Kidney (tissue), 14 donors: ENCODE measurements around the gene NOS1. TPM values are rescaled to one million over a fixed set of nuclear protein-coding genes. Genes with fewer than 3 reads are reported as not detected.

Experiments used
- DNase-seq, 5 donors: peaks; one replicate each; pipeline ENCODE4 v3.0.0-alpha.2; 2013 to 2020
- FAIRE-seq: peaks from 2 replicates; lab custom pipeline; 2012; peaks lifted over from hg19 to GRCh38; lab: Jason Lieb, UNC
- H3K27ac ChIP-seq, 2 donors: one replicate each; pipeline ENCODE4 v1.7.0; 2013; ENCODE audit warnings: low read depth in 2 of 2, low read length in 2 of 2, inconsistent platforms in 1 of 2
- H3K27me3 ChIP-seq: one replicate; pipeline ENCODE4 v1.7.1; 2013; ENCODE audit warnings: low read length, inconsistent platforms; ENCODE audit not compliant: control insufficient read depth, insufficient read depth
- H3K36me3 ChIP-seq, 3 donors: one replicate each; pipeline versions ENCODE4 v1.7.0 to v1.7.1; 2013; ENCODE audit warnings: low read length in 3 of 3, control low read depth in 1 of 3, inconsistent platforms in 1 of 3; ENCODE audit not compliant: insufficient read depth in 3 of 3, control insufficient read depth in 2 of 3
- H3K4me1 ChIP-seq, 3 donors: one replicate each; pipeline versions ENCODE4 v1.7.0 to v1.7.1; 2013; ENCODE audit warnings: low read length in 3 of 3, inconsistent platforms in 1 of 3, low read depth in 1 of 3; ENCODE audit not compliant: control insufficient read depth in 2 of 3, insufficient read depth in 2 of 3
- H3K4me3 ChIP-seq, 3 donors: one replicate each; pipeline versions ENCODE4 v1.7.0 to v1.8.1; 2013; ENCODE audit warnings: low read length in 3 of 3, control low read depth in 1 of 3, inconsistent platforms in 1 of 3
- H3K9ac ChIP-seq, 3 donors: one replicate each; pipeline versions ENCODE4 v1.7.0 to v1.7.1; 2013; ENCODE audit warnings: low read length in 3 of 3, control low read depth in 1 of 3, inconsistent platforms in 1 of 3
- H3K9me3 ChIP-seq, 3 donors: one replicate each; pipeline versions ENCODE4 v1.7.0 to v1.7.1; 2013; ENCODE audit warnings: low read length in 3 of 3, control low read depth in 1 of 3, inconsistent platforms in 1 of 3; ENCODE audit not compliant: control insufficient read depth in 2 of 3, insufficient read depth in 1 of 3
- intact Hi-C: fragments of 100-400 bp; cut with DNase I; formaldehyde crosslinking; loops from one replicate; pipeline ENCODE4 v1.11.1; 2022
- polyA plus RNA-seq: library from polyadenylated mRNA; stranded (reverse); fragments of 350-450 nt; fragmentation: Illumina TruSeq; extraction: RNeasy Lipid Tissue Mini Kit (QIAGEN cat#74804); gene quantifications from one replicate; pipeline ENCODE4 v1.2.3, GENCODE V29; 2014; ENCODE audit warnings: low read depth, low replicate concordance; ENCODE audit not compliant: insufficient read depth
- total RNA-seq: library from RNA; stranded (reverse); fragmentation: NEBNext Ultra II Directional; extraction: Animal tissue kit (Norgen Biotek cat#: 25700); gene quantifications from one replicate; pipeline ENCODE4 v1.2.1, GENCODE V29; 2021
- TF ChIP-seq, protein P1 (sequence below): IDR thresholded peaks from 3 replicates; pipeline ENCODE4 v1.5.1; 2012; ENCODE audit warnings: mild to moderate bottlenecking, moderate library complexity, borderline replicate concordance; ENCODE audit not compliant: insufficient read depth; ENCODE audit errors: extremely low read depth
- donor health status: control.
- donor health status: control.
- donor health status: control.
- donor health status: control.
- donor health status: control.
- donor health status: DM: yes; HTN: yes; CAD: no.
- donor health status: Normal renal cell carcinoma (clear cell type).

NOS1 gene
- total and polyA plus RNA-seq, 2 donors from 2014 or later: 1.3 to 6.5 TPM

DNA sequence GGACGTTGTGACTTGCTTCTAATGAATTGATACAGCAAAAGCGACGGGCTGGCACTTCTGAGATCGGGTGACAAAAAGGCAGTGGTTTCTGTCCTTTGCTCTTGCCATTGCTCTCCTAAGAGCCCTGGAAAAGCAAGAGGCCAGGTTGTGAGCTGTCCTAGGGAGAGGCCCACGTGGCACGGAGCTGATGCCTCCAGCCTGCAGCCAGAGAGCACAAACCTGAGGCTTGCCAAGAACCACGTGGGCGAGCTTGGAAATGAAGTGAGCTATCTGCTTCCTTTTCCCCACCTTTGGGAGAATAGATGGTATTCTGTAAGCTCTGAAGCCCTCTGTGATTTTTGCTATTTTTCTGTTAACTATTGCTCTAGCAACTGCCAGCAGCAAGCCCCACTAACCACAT lies 26.4 kb upstream of the NOS1 start:
- intact Hi-C loops: no loop called here
- H3K9ac ChIP-seq: no peak overlapping the region
- no peaks in the 10 kb centered on the region for H3K36me3 ChIP-seq
- no peak for DNase-seq
- TF ChIP-seq, protein P1, sequence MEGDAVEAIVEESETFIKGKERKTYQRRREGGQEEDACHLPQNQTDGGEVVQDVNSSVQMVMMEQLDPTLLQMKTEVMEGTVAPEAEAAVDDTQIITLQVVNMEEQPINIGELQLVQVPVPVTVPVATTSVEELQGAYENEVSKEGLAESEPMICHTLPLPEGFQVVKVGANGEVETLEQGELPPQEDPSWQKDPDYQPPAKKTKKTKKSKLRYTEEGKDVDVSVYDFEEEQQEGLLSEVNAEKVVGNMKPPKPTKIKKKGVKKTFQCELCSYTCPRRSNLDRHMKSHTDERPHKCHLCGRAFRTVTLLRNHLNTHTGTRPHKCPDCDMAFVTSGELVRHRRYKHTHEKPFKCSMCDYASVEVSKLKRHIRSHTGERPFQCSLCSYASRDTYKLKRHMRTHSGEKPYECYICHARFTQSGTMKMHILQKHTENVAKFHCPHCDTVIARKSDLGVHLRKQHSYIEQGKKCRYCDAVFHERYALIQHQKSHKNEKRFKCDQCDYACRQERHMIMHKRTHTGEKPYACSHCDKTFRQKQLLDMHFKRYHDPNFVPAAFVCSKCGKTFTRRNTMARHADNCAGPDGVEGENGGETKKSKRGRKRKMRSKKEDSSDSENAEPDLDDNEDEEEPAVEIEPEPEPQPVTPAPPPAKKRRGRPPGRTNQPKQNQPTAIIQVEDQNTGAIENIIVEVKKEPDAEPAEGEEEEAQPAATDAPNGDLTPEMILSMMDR: no peak
- no peaks in the 10 kb centered on the region for H3K9me3 ChIP-seq
- H3K4me1 ChIP-seq: no peaks in the 10 kb centered on the region
- no peak overlapping the region for H3K4me3 ChIP-seq
- no peak for FAIRE-seq
- H3K27me3 ChIP-seq: no peaks in the 10 kb centered on the region
- no peak overlapping the region for H3K27ac ChIP-seq

DNA sequence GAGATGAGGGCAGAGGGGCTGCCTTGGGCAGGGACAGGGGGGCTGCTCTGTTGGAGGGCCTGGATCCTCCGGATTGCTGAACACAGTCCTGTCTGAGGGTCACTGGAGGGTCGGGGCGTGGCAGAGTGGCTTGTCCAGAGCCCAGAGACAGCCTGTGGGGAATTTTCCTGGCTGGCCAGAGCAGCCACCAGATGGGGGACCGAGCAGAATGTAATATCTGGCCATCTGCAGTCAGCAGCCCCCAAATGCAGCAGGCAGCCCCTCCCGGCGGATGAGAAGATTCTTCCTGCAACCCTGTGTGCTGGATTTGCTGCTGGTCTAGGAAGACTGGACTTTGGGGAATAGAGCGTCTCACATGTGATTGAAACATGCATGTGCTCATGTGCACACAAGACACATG lies 23.3 kb upstream of the NOS1 start:
- no peak for DNase-seq
- Histone ChIP-seq H3K9ac (no peak overlapping the region), H3K36me3 (no peaks in the 10 kb centered on the region), H3K27ac (no peak overlapping the region), H3K9me3 (no peaks in the 10 kb centered on the region), H3K4me3 (no peak overlapping the region), H3K27me3 (no peaks in the 10 kb centered on the region), H3K4me1 (no peaks in the 10 kb centered on the region)
- TF ChIP-seq, protein P1: no peak
- no peak for FAIRE-seq
- intact Hi-C loops: no loop called here

DNA sequence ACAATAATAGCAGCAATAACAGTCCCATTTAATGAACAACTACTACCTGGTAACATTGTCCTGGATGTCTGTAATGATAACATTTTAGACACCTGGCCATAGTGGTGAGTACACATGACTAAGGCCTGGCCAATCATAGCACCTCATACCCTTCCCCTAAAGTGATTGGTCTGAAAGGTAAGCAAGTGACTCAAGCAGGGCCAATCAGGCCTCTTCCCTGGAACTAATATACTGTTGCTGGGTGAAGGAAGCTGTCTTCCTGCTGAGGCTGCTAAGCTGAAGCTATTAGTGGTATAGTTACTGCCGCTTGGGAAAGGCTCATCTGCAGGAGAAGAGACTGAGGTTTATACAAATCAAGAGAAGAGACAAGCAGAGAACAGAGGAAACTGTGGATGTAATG lies 18.7 kb upstream of the NOS1 start:
- H3K27me3 ChIP-seq: no peaks in the 10 kb centered on the region
- H3K36me3 ChIP-seq: no peaks in the 10 kb centered on the region
- no peak overlapping the region for H3K4me3 ChIP-seq
- no peak overlapping the region for H3K27ac ChIP-seq
- no peak overlapping the region for H3K9ac ChIP-seq
- no peaks in the 10 kb centered on the region for H3K4me1 ChIP-seq
- DNase-seq (no peak), FAIRE-seq (no peak)
- intact Hi-C loops: no loop called here
- TF ChIP-seq, protein P1: no peak
- H3K9me3 ChIP-seq: peaks cover 0 to 6% (median 0%) of the 10 kb centered on the region in 3 donors

DNA sequence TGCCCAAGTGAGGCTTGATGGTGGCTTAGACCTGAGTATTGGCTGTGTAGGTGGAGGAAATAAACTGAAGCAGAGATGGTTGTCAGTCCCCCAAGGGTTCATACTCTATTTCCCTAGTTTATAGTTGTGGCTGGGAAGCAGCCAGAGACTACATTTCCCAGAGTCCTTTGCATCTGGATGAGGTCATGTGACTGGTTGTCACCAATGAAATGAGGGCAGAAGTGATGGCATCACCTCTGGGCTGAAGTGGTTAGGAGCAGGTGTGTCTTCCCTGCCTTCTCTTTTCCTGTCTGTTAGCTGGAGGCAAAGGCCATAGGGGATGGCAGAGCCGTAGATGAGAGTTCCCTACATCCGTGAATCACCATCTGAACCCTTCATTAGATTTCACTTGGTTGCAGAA lies 16.3 kb upstream of the NOS1 start:
- Histone ChIP-seq H3K27me3 (no peaks in the 10 kb centered on the region), H3K36me3 (no peaks in the 10 kb centered on the region), H3K4me3 (no peak overlapping the region), H3K9me3 (peaks cover 0 to 6% (median 0%) of the 10 kb centered on the region in 3 donors), H3K4me1 (no peaks in the 10 kb centered on the region), H3K9ac (no peak overlapping the region), H3K27ac (no peak overlapping the region)
- DNase-seq (no peak), FAIRE-seq (no peak)
- intact Hi-C loops: no loop called here
- TF ChIP-seq, protein P1: no peak
